ENCODE measurements around the gene DRP2. TPM values are rescaled to one million over a fixed set of nuclear protein-coding genes. Genes with fewer than 3 reads are reported as not detected.

DRP2 gene
- polyA plus RNA-seq, 1 of the 3 experiments (the other 2 are of a cell fraction): 0.16 TPM

DNA sequence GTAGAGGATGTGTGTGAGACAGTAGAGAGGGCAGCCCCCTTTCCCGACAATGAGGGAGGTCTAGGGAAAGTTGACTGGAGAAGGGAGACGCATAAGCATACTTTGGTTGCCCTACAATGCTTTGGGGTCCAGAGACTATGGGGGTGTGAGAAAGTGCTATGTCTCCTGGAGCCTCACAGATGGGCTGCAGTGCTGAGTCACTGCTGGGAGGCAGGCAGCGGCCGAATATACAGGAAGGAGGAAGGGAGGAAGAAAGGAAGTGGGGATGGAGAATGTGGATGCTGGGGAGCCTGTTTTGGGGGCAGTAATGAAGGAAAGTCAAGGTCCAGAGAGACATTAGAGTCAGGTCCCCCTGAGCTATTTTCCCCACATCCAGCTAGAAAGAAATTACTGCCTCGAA is 12.7 kb downstream of the DRP2 start:
- Histone ChIP-seq H3K36me3 (replicated peaks in 1 of 2; ENCODE audit: control insufficient read depth in 1 of 2, insufficient read depth in 2 of 2, low read length in 1 of 2) (no peaks in the 10 kb centered on the region), H4K20me1 (ENCODE audit: insufficient read depth) (no peaks in the 10 kb centered on the region), H3K4me1 (ENCODE audit: control insufficient read depth in 1 of 2, insufficient read depth in 2 of 2, low read depth in 1 of 2, low read length in 1 of 2) (no peaks in the 10 kb centered on the region; a peak in 1 of 4 replicates), H3K79me2 (ENCODE audit: insufficient read depth) (no peaks in the 10 kb centered on the region), H3K9me2 (no peaks in the 10 kb centered on the region), H3K9me3 (no peaks in the 10 kb centered on the region), H3K4me3 (ENCODE audit: low read depth in 2 of 2, low read length in 1 of 2) (no peak overlapping the region), H2AFZ (ENCODE audit: low read depth) (peak overlapping the region; percentile 56; the same call in 1 of the 2 replicates), H3F3A (replicated peaks; ENCODE audit: insufficient read depth) (no peaks in the 10 kb centered on the region), H3K27ac (ENCODE audit: low read depth in 2 of 2, low read length in 1 of 2) (no peak overlapping the region), H3K9ac (no peak overlapping the region), H3K27me3 (ENCODE audit: insufficient read depth) (no peaks in the 10 kb centered on the region; the same call in 1 of the 2 replicates), H3K4me2 (no peak overlapping the region)
- WGBS (ENCODE audit: low lambda C conversion rate): 44% methylated on average over 5 of the region's 5 CpGs
- POLR2A ChIA-PET: no interaction called here
- no peak for TF ChIP-seq FOSL2 (IDR thresholded peaks at IDR 0.05; ENCODE audit: borderline replicate concordance, low read depth)
- no peak for TF ChIP-seq NRF1 (IDR thresholded peaks at IDR 0.05; ENCODE audit: low read depth, low read length)
- CTCF ChIA-PET: no interaction called here
- no peak for DNase-seq

DNA sequence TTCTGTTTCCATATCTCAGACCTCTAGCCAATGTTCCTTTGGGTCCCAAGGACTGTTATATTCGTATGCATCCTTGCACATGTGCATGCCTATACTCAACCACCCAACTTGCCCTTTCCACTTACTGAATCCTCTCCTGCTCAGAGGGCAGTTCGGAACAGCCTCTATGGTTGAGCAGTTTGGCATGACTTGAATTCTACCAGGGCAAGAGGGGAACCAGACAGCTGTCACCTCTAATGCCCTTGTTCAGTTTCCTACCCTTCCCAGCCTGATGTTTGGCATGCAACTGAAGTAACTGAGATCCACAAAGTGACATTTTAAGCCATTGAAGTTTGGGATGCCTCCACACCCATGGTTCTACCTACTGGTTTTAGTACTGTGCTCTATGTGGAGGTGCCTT is 17.5 kb downstream of the DRP2 start:
- ChIA-PET CTCF (no interaction called here), POLR2A (no interaction called here)

More for the DNA sequence above, 17.5 kb downstream of the DRP2 start:
- no peak overlapping the region for H2AFZ ChIP-seq (ENCODE audit: low read depth)
- no peaks in the 10 kb centered on the region for H4K20me1 ChIP-seq (ENCODE audit: insufficient read depth)
- H3F3A ChIP-seq (replicated peaks; ENCODE audit: insufficient read depth): no peaks in the 10 kb centered on the region
- no peaks in the 10 kb centered on the region; a peak in 1 of 4 replicates for H3K4me1 ChIP-seq (ENCODE audit: control insufficient read depth in 1 of 2, insufficient read depth in 2 of 2, low read depth in 1 of 2, low read length in 1 of 2)
- no peak overlapping the region for H3K4me3 ChIP-seq (ENCODE audit: low read depth in 2 of 2, low read length in 1 of 2)
- no peaks in the 10 kb centered on the region; the same call in 1 of the 2 replicates for H3K27me3 ChIP-seq (ENCODE audit: insufficient read depth)
- no peak overlapping the region for H3K9ac ChIP-seq
- 27% methylated on average over 2 of the region's 2 CpGs for WGBS (ENCODE audit: low lambda C conversion rate)
- H3K9me2 ChIP-seq: no peaks in the 10 kb centered on the region
- H3K79me2 ChIP-seq (ENCODE audit: insufficient read depth): no peaks in the 10 kb centered on the region
- H3K36me3 ChIP-seq (replicated peaks in 1 of 2; ENCODE audit: control insufficient read depth in 1 of 2, insufficient read depth in 2 of 2, low read length in 1 of 2): no peaks in the 10 kb centered on the region
- no peak for DNase-seq
- no peak overlapping the region for H3K27ac ChIP-seq (ENCODE audit: low read depth in 2 of 2, low read length in 1 of 2)
- no peak overlapping the region for H3K4me2 ChIP-seq
- H3K9me3 ChIP-seq: no peaks in the 10 kb centered on the region
- TF ChIP-seq FOXM1 (IDR thresholded peaks at IDR 0.05; ENCODE audit: low read depth) (no peak), TAF1 (IDR thresholded peaks at IDR 0.05; ENCODE audit: borderline replicate concordance, low read depth, low read length) (no peak), GATA2 (CRISPR knock-in tag; IDR thresholded peaks at IDR 0.05) (no peak), JUND (IDR thresholded peaks at IDR 0.05) (no peak), RAD21 (IDR thresholded peaks at IDR 0.05; ENCODE audit: low read length) (no peak), POLR2AphosphoS5 (IDR thresholded peaks at IDR 0.05; ENCODE audit: low read depth, low read length) (no peak), MEF2A (IDR thresholded peaks at IDR 0.05; ENCODE audit: borderline replicate concordance, low read depth) (no peak), RXRA (IDR thresholded peaks at IDR 0.05; ENCODE audit: borderline replicate concordance, low read depth) (no peak), FOSL2 (IDR thresholded peaks at IDR 0.05; ENCODE audit: borderline replicate concordance, low read depth) (no peak), REST (IDR thresholded peaks at IDR 0.05; ENCODE audit: low read depth, low read length) (no peak)
- TF ChIP-seq, protein P1, sequence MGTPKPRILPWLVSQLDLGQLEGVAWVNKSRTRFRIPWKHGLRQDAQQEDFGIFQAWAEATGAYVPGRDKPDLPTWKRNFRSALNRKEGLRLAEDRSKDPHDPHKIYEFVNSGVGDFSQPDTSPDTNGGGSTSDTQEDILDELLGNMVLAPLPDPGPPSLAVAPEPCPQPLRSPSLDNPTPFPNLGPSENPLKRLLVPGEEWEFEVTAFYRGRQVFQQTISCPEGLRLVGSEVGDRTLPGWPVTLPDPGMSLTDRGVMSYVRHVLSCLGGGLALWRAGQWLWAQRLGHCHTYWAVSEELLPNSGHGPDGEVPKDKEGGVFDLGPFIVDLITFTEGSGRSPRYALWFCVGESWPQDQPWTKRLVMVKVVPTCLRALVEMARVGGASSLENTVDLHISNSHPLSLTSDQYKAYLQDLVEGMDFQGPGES (IDR thresholded peaks at IDR 0.05; ENCODE audit: low read depth, low read length): no peak
- TF ChIP-seq, protein P2, sequence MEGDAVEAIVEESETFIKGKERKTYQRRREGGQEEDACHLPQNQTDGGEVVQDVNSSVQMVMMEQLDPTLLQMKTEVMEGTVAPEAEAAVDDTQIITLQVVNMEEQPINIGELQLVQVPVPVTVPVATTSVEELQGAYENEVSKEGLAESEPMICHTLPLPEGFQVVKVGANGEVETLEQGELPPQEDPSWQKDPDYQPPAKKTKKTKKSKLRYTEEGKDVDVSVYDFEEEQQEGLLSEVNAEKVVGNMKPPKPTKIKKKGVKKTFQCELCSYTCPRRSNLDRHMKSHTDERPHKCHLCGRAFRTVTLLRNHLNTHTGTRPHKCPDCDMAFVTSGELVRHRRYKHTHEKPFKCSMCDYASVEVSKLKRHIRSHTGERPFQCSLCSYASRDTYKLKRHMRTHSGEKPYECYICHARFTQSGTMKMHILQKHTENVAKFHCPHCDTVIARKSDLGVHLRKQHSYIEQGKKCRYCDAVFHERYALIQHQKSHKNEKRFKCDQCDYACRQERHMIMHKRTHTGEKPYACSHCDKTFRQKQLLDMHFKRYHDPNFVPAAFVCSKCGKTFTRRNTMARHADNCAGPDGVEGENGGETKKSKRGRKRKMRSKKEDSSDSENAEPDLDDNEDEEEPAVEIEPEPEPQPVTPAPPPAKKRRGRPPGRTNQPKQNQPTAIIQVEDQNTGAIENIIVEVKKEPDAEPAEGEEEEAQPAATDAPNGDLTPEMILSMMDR (IDR thresholded peaks at IDR 0.05): no peak
